ENCODE data around the gene AGK.

AGK gene

GRCh38 chr7:141636053-141636452, 84.8 kb downstream of the AGK start:
- Histone ChIP-seq H2AFZ (ENCODE audit: low read depth, low read length, severe bottlenecking) (no peak overlapping the region), H3K9me2 (replicated peaks; ENCODE audit: insufficient read depth, low read length) (no peaks in the 10 kb centered on the region), H3K9ac (ENCODE audit: low read length) (no peak overlapping the region), H3K27ac (ENCODE audit: low read depth, low read length) (no peak overlapping the region), H3K9me3 (ENCODE audit: insufficient read depth, low read length) (no peaks in the 10 kb centered on the region), H3K79me2 (ENCODE audit: insufficient read depth, low read length) (no peaks in the 10 kb centered on the region), H3K36me3 (ENCODE audit: low read length) (no peaks in the 10 kb centered on the region), H3F3A (ENCODE audit: insufficient read depth) (no peaks in the 10 kb centered on the region), H3K4me2 (ENCODE audit: low read depth, low read length, poor library complexity, severe bottlenecking) (no peak overlapping the region), H3K27me3 (ENCODE audit: low read length) (no peaks in the 10 kb centered on the region), H4K20me1 (ENCODE audit: low read depth, low read length) (no peaks in the 10 kb centered on the region), H3K4me3 (ENCODE audit: insufficient read depth, low read length, poor library complexity, severe bottlenecking) (no peak overlapping the region)
- no peak for TF ChIP-seq EZH2phosphoT487 (conservative IDR thresholded peaks at IDR 0.05; ENCODE audit: low read length)

- no peaks in the 10 kb centered on the region for H3K9me3 ChIP-seq (ENCODE audit: insufficient read depth, low read length)
- no peak overlapping the region for H3K4me3 ChIP-seq (ENCODE audit: insufficient read depth, low read length, poor library complexity, severe bottlenecking)
- no peaks in the 10 kb centered on the region; the same call in 1 of the 2 replicates for H3K36me3 ChIP-seq (ENCODE audit: low read length)
- no peak overlapping the region for H3K27ac ChIP-seq (ENCODE audit: low read depth, low read length)
- no peak overlapping the region for H2AFZ ChIP-seq (ENCODE audit: low read depth, low read length, severe bottlenecking)
- no peak for TF ChIP-seq CTCF (IDR thresholded peaks at IDR 0.05; ENCODE audit: insufficient read depth, low read length, poor library complexity, severe bottlenecking)
- no peak for TF ChIP-seq EZH2phosphoT487 (conservative IDR thresholded peaks at IDR 0.05; ENCODE audit: low read length)
- no peaks in the 10 kb centered on the region for H3K9me2 ChIP-seq (replicated peaks; ENCODE audit: insufficient read depth, low read length)
- H4K20me1 ChIP-seq (ENCODE audit: low read depth, low read length): no peaks in the 10 kb centered on the region
- no peaks in the 10 kb centered on the region for H3K79me2 ChIP-seq (ENCODE audit: insufficient read depth, low read length)
- no peaks in the 10 kb centered on the region for H3K27me3 ChIP-seq (ENCODE audit: low read length)
- no peaks in the 10 kb centered on the region; the same call in 1 of the 2 replicates for H3F3A ChIP-seq (ENCODE audit: insufficient read depth)
- H3K9ac ChIP-seq (ENCODE audit: low read length): no peak overlapping the region
- H3K4me2 ChIP-seq (ENCODE audit: low read depth, low read length, poor library complexity, severe bottlenecking): no peak overlapping the region
Measured at GRCh38 chr7:141640239-141640840, 89.1 kb downstream of the AGK start.

- no peak overlapping the region for H3K9ac ChIP-seq (ENCODE audit: low read length)
Measured at GRCh38 chr7:141641876-141642275, 90.7 kb downstream of the AGK start.

More at GRCh38 chr7:141641876-141642275, 90.7 kb downstream of the AGK start:
- Histone ChIP-seq H3K27ac (ENCODE audit: low read depth, low read length) (no peak overlapping the region), H3K4me2 (ENCODE audit: low read depth, low read length, poor library complexity, severe bottlenecking) (no peak overlapping the region), H3K36me3 (ENCODE audit: low read length) (no peaks in the 10 kb centered on the region; the same call in 1 of the 2 replicates), H3K4me3 (ENCODE audit: insufficient read depth, low read length, poor library complexity, severe bottlenecking) (no peak overlapping the region), H3K79me2 (ENCODE audit: insufficient read depth, low read length) (no peaks in the 10 kb centered on the region), H3K9me3 (ENCODE audit: insufficient read depth, low read length) (no peaks in the 10 kb centered on the region), H3F3A (ENCODE audit: insufficient read depth) (no peaks in the 10 kb centered on the region; the same call in 1 of the 2 replicates), H2AFZ (ENCODE audit: low read depth, low read length, severe bottlenecking) (no peak overlapping the region), H4K20me1 (ENCODE audit: low read depth, low read length) (no peaks in the 10 kb centered on the region), H3K9me2 (replicated peaks; ENCODE audit: insufficient read depth, low read length) (no peaks in the 10 kb centered on the region), H3K27me3 (ENCODE audit: low read length) (no peaks in the 10 kb centered on the region)
- TF ChIP-seq CTCF (IDR thresholded peaks at IDR 0.05; ENCODE audit: insufficient read depth, low read length, poor library complexity, severe bottlenecking): no peak
- TF ChIP-seq EZH2phosphoT487 (conservative IDR thresholded peaks at IDR 0.05; ENCODE audit: low read length): no peak

Data from SU-DHL-6 (cell line).